Posterior vena cava (tissue), 2 donors: ENCODE results near the gene PPP1R16B. TPM values are rescaled to one million over a fixed set of nuclear protein-coding genes. Genes with fewer than 3 reads are reported as not detected.

ENCODE experiments used
- DNase-seq: peaks from one replicate; pipeline ENCODE4 v3.0.0-alpha.2; 2020; ENCODE audit warnings: low spot score
- intact Hi-C, 2 donors: fragments of 100-400 bp; cut with DNase I; formaldehyde crosslinking; loops; one replicate each; pipeline versions ENCODE4 v1.14.1 to v1.14.2; 2022 to 2023
- total RNA-seq, 2 donors: library from RNA; stranded (reverse); fragmentation: NEBNext Ultra II Directional; extraction: Animal tissue kit (Norgen Biotek cat#: 25700); gene quantifications; one replicate each; pipeline ENCODE4 v1.2.1, GENCODE V29; 2021
- donor health status: DM: yes; HTN: yes; CAD: no.
- donor health status: DM: yes; HTN: yes; CAD: no.

PPP1R16B gene
- total RNA-seq, 2 donors from 2014 or later = 8.5 to 11.7 TPM

GRCh38 chr20:38815446-38815845 is 9.9 kb downstream of the PPP1R16B start:
- no peak for DNase-seq
- intact Hi-C loops = no loop called here

GRCh38 chr20:38818113-38819065 is 12.9 kb downstream of the PPP1R16B start:
- intact Hi-C loops = no loop called here
- DNase-seq = no peak

DNA sequence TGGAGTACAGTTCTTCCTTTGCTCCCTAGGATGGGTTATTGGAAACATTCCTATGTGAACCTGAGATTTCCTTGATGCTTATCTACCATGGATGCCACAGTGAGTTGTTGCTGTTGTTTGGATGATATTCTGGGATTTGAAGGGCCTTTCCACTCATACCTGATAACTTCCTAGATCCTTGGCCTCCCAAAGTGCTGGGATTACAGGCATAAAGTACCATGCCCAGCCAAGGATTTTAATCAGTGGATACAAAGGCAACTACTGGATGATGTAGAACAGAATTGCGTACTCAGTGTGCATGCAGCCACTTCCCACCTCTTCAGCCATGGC is 20.0 kb downstream of the PPP1R16B start:
- intact Hi-C loops = no loop called here
- DNase-seq = no peak

DNA sequence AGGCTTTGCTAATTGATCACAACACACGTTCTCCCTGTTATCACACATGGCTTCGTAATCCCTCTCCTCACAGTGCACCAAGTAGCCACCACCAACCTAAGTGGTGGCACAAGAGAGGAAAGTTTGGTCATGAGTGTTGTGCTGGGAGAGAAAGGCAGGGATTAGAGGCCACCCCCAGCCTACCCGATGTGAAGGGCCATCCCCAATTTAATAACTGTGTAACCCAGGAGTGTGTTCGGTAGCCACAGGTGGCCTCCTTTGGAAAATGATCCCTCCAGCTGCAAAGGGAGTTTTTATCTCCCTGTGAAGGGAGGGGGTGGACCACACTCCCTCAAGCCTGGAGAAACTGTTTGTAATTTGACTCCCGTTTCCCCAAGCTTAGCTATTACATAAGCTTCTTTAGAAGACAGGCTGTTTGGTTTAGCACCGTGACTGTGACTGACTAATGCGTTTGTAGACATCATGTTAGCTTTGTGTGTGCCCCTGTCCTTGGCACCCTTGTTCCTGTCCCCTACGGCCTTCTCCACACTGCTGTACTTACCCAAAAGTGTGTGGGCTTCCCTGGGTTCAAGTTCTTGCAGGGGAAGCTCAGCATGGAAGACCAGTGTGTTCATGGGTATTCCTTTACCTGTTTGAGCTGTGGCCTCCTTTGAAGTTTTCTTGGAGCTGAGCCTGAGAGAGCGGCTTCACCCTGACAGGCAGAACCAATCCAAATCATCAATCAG is 20.6 kb downstream of the PPP1R16B start:
- intact Hi-C loops = no loop called here
- DNase-seq = no peak

GRCh38 chr20:38827770-38828281 is 22.3 kb downstream of the PPP1R16B start:
- DNase-seq = no peak
- intact Hi-C loops = no loop called here

DNA sequence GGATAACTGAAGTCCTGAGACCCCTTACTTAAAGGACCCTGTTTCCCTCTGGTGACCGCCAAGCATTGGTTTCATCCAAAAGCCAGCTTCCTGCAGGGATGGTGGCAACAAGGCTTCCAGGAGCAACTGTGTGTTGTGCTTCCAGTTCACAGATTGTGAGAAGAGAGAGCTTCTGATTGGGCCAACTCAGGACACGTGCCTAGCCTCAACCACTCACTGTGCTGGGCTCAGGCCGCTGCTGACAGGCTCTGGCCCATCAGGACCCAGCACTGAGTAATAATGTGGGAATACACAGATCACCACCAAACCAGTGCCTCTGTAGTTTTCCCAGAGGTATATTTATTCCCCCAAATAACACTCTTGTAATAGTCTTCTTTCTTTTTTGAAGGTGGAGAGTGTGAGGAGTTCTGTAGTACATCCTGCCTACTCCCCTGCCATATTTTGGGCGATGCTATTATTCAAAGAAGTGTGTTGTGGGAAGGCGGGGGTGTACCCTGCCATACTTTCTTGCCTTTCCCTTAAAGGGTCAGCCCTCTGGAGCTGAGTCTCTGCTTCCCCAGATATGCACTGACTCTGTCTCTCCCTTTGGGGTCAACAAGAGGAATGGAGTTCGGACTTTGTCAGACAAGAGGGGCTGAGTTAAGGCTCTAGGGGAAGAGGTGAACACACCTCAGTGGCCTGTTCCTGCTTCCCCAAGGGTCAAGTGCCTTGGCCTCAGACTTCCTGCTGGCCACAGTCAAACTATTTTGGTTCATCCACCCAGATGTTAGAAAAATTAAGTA is 23.2 kb downstream of the PPP1R16B start:
- DNase-seq = no peak
- intact Hi-C loops = no loop called here

DNA sequence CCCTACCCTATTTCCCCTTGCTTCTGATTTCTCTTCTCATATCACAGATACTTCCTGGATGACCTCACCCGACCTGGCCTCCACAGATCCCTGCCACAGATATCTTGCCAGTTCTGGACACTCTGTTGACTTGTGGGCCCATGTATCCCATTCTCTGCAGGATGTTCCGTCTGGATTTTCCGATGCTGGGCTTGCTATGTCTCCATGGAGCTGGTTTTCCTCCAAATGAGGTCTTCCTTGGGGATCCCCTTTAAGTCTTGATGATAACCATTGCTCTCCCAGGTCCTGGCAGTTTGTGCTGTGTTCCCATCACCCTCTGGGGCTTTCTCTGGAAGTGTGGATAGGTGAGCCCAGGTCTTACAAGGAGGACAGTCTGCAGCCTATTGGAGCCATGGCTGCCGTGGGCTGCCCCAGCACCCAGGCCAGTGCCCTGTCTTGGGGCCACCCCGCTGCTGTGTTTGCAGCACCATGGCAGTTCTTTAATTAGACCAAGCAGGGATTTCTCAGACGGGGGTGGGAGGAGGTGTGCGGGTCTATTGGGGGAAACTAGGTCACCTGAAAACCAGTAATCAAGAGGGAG is 23.9 kb downstream of the PPP1R16B start:
- intact Hi-C loops = no loop called here
- DNase-seq = no peak

- intact Hi-C loops = no loop called here
- no peak for DNase-seq
Observed at GRCh38 chr20:38830356-38830755, 24.9 kb downstream of the PPP1R16B start.

DNA sequence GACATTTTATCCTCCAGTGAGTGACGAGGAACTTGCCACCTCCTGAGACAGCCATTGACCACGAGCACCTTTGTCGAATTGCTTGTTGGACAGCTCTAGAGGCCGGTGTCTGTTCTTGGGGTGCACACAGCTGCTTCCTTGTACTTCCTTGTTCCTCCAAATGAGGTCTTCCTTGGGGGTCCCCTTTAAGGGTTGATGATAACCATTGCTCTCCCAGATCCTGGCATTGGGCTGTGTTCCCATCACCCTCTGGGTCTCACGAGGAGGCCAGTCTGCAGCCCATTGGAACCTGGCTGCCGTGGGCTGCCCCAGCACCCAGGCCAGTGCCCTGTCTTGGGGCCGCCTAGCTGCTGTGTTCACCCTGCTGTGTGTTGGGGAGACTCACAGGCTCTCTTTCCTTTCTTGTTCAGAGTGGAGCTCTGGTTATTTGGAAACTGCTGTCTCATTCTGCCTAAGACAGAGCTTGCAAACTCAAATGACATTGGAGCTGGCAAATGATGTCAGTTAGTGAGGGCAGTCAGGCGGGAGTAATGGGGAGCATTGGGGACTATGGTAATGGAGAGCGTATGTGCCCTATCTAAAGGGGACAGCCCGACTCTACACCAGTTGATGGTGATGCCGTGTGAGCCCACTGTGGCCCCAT is 25.7 kb downstream of the PPP1R16B start:
- intact Hi-C loops = no loop called here
- DNase-seq = no peak

DNA sequence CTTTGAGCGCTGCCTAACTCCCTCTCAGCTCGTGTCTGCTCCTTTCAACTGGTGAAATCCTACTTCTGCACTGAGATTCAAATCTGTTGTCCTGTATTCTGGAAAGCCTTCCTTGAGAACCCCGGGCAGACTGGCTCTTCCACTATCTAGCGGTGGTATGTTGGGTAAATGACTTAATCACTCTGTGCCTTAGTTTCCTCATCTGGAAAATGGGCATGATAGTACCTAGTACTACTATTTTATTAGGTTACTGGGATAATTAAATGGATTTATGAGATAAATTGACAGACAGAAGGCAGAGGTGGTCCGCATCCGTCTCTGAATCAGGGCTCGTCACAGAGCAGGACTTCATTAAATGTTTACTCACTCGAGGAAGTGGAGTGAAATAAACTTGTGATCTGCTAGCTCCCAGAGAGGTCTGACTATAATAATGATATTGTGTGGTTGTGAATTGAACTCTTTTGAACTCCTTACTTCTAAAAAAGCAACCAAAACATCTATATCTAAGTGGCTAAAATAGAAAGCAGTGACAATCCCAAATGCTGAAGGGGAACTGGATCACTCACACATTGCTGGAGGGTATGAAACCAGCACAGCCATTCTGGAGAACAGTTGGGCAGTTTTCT is 26.6 kb downstream of the PPP1R16B start:
- DNase-seq = no peak
- intact Hi-C loops = no loop called here

DNA sequence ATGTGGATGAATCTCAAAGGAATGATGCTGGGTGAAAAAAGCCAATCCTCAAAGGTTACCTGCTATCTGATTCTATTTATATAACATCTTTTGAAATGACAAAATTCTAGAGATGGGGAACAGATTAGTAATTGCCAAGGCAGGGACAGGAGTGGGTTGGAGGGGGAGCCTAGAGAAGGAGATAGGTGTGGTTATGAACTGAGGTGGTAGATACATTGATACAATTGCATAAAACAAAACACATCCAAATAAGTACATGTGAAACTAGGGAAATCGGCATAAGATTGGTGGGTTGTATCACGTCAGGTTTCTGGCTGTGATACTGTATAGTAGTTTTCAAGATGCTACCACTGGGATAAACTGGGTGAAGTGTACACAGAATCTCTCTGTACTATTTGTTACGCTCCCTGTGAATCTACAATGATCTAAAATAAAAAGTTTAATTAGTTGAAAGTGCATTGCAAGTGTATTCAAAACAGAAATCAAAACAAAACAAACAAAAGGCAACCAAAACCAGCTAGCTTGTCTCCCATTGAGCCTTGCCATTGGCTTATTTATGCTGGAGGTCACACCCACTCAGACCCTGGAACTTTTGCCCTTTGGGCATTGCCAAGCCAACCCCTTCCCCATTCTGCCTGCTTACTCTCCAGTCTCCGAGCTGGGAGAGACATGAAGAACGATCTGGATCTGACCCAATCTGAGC is 27.8 kb downstream of the PPP1R16B start:
- intact Hi-C loops = no loop called here
- DNase-seq = no peak

GRCh38 chr20:38833857-38834164 is 28.3 kb downstream of the PPP1R16B start:
- intact Hi-C loops = no loop called here
- DNase-seq = no peak

- intact Hi-C loops = no loop called here
- DNase-seq = no peak
Observed at GRCh38 chr20:38834868-38835267, 29.4 kb downstream of the PPP1R16B start.

DNA sequence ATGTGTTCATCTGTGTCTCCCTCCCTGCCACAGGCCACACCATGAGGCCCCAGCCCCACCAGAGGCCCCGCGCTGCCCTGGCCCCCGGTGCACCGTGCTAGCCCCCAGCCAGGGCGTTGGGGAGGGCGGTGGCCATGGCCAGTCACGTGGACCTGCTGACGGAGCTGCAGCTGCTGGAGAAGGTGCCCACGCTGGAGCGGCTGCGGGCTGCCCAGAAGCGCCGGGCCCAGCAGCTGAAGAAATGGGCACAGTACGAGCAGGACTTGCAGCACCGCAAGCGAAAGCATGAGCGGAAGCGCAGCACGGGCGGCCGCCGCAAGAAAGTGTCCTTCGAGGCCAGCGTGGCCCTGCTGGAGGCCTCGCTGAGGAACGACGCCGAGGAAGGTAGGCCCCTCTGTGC is 30.3 kb downstream of the PPP1R16B start:
- no peak for DNase-seq
- intact Hi-C loops = no loop called here

DNA sequence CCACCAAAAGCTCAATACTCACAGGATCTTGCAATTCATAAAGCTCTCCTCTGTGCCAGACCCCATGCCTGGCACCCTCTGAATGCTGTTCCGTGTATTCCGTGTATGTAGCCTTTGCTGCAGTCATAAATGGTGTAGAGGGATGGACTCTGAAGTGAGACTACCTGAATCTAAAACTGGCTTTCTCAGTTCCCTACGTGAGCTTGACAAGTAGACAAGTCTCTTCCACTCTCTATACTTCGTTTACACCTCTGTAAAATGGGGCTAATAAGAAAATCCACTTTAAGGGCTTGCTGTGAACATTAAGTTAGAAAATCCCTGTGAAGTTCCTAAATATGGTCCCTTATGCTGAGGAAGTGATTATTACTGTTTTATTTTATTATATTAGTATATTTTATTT is 31.5 kb downstream of the PPP1R16B start:
- intact Hi-C loops = no loop called here
- DNase-seq = no peak

GRCh38 chr20:38838326-38838725 is 32.8 kb downstream of the PPP1R16B start:
- intact Hi-C loops = no loop called here
- no peak for DNase-seq

DNA sequence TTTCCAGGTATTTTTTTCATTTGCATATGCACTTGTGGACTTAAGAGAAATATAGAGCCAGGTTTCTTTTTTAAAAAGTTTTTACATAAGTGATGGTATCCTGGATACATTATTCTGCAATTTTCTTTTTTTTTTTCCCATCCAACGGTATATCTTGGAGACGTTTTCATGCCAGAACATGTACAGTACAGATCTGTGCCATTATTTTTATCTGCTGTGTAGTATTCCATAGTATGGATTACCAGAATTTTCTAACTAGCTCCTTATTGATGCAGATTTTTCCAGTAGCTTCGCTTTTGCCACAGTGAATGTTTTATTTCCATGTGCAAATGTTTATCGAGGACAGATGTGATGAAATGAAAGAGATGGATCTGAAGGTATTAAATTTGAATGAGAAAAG is 34.1 kb downstream of the PPP1R16B start:
- DNase-seq = no peak
- intact Hi-C loops = no loop called here
